Colonic mucosa (tissue), 4 donors: ENCODE measurements around the gene TENM4. TPM values are rescaled to one million over a fixed set of nuclear protein-coding genes. Genes with fewer than 3 reads are reported as not detected.

Source experiments
- DNase-seq: peaks from one replicate; pipeline ENCODE4 v3.0.0-alpha.2; 2020
- H3K27ac ChIP-seq: fragments of 200-600 bp; one replicate; pipeline ENCODE4 v1.8.0; 2021
- H3K27me3 ChIP-seq: fragments of 200-600 bp; one replicate; pipeline ENCODE4 v1.8.0; 2021
- H3K36me3 ChIP-seq: fragments of 200-600 bp; one replicate; pipeline ENCODE4 v1.8.0; 2021
- H3K4me1 ChIP-seq: fragments of 200-600 bp; one replicate; pipeline ENCODE4 v1.8.0; 2021; ENCODE audit warnings: mild to moderate bottlenecking
- H3K4me3 ChIP-seq: fragments of 200-600 bp; one replicate; pipeline ENCODE4 v1.8.0; 2021
- H3K9ac ChIP-seq, 2 donors: one replicate each; pipeline ENCODE4 v1.7.0; 2013; ENCODE audit warnings: control low read depth in 2 of 2, low read depth in 2 of 2, low read length in 2 of 2
- H3K9me3 ChIP-seq: fragments of 200-600 bp; one replicate; pipeline ENCODE4 v1.8.0; 2021
- intact Hi-C: fragments of 100-400 bp; cut with DNase I; formaldehyde crosslinking; loops from one replicate; pipeline ENCODE4 v1.14.1; 2022
- total RNA-seq, 2 donors: library from RNA; stranded (reverse); fragmentation: NEBNext Ultra II Directional in 1 of 2; extraction: Animal tissue kit (Norgen Biotek cat#: 25700) in 1 of 2; gene quantifications; one replicate each; pipeline ENCODE4 v1.2.1, GENCODE V29; 2021
- TF ChIP-seq, protein P1 (sequence below): fragments of 200-600 bp; IDR thresholded peaks from one replicate; pipeline ENCODE4 v1.8.0; 2022; ENCODE audit warnings: antibody characterized with exemption, mild to moderate bottlenecking
- donor health status: healthy.
- donor health status: DM: no; HTN: no; CAD: no.
- donor health status: DM: no; HTN: no; CAD: no.

TENM4 gene
- total RNA-seq, 2 donors from 2014 or later: 0.48 to 1.2 TPM

DNA sequence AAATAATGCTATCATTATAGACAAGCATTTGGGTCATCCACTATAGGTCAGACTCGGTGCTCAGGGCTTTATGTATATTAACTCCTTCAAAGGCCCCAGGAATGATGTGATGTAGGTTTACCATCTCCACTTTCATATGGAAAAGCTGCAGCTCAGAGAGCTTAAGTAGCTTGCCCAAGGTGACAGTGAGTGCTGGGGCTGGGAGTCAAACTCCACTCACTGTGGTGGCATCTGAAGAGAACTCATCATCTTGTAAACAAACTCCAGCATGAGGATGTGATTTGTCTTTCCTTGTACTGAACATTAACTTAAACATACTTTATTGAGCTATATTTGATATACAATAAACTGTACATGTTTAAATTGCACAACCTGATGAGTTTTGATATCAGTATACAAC lies 25.4 kb downstream of the TENM4 start:
- DNase-seq: no peak
- intact Hi-C loops: no loop called here
- no peaks in the 10 kb centered on the region for H3K9me3 ChIP-seq
- H3K9ac ChIP-seq: no peak overlapping the region
- no peak overlapping the region for H3K4me3 ChIP-seq
- TF ChIP-seq, protein P1, sequence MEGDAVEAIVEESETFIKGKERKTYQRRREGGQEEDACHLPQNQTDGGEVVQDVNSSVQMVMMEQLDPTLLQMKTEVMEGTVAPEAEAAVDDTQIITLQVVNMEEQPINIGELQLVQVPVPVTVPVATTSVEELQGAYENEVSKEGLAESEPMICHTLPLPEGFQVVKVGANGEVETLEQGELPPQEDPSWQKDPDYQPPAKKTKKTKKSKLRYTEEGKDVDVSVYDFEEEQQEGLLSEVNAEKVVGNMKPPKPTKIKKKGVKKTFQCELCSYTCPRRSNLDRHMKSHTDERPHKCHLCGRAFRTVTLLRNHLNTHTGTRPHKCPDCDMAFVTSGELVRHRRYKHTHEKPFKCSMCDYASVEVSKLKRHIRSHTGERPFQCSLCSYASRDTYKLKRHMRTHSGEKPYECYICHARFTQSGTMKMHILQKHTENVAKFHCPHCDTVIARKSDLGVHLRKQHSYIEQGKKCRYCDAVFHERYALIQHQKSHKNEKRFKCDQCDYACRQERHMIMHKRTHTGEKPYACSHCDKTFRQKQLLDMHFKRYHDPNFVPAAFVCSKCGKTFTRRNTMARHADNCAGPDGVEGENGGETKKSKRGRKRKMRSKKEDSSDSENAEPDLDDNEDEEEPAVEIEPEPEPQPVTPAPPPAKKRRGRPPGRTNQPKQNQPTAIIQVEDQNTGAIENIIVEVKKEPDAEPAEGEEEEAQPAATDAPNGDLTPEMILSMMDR: no peak
- H3K4me1 ChIP-seq: no peaks in the 10 kb centered on the region
- H3K27me3 ChIP-seq: no peaks in the 10 kb centered on the region
- H3K27ac ChIP-seq: no peak overlapping the region
- no peaks in the 10 kb centered on the region for H3K36me3 ChIP-seq

DNA sequence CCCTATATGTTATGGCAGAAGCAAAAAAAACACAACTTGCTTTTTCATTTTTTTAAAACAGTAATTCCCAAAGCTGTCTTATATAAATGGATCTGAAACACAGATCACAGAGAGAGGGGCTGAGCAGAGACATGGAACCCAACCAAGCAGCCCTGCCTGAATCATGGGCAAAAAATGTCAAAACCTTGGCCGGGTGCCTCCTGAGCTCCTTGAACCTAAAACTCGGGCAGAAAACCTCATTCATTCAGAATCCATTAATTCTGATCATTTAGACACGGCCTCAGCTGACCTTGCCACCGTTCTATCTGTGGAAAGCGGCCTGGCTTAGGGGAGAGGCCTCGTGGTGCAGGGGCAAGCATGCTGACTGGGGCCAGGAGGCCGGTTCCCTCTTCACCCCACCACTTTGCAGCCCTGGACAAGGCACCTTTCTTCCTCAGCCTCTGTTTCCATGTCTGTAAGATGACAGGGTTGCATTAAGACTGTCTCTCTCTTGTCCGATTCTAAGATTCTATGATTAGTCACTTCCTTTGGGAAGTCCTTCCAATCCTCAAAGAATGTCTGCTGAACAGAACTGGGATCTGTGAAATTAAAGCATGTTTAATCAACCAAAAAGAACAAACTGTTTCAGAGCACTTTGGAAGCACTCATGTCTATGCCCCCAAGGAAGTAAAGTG lies 26.0 kb downstream of the TENM4 start:
- no peak overlapping the region for H3K27ac ChIP-seq
- H3K9me3 ChIP-seq: no peaks in the 10 kb centered on the region
- H3K4me3 ChIP-seq: no peak overlapping the region
- no peak for DNase-seq
- intact Hi-C loops: no loop called here
- no peaks in the 10 kb centered on the region for H3K27me3 ChIP-seq
- TF ChIP-seq, protein P1: no peak
- no peak overlapping the region for H3K9ac ChIP-seq
- no peaks in the 10 kb centered on the region for H3K4me1 ChIP-seq
- no peaks in the 10 kb centered on the region for H3K36me3 ChIP-seq

DNA sequence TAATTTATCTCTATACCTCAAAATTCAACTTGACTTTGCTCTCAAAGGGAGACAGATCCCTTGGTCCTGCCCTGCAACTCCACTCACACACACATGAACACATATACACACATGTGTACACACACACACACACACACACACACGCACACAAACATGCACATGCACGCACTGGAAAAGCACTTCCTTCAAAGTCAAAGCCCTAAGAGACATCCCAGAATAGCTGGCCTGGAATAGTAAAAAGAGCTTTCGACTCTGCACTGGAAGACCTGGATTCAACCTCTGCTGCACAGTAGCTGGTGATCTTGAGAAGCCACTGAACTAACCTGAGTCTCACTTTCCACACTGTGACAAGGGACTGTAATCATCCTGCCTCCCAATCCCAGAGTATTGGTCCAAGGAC lies 26.8 kb downstream of the TENM4 start:
- no peaks in the 10 kb centered on the region for H3K4me1 ChIP-seq
- intact Hi-C loops: no loop called here
- H3K36me3 ChIP-seq: no peaks in the 10 kb centered on the region
- TF ChIP-seq, protein P1: no peak
- H3K9ac ChIP-seq: no peak overlapping the region
- H3K9me3 ChIP-seq: no peaks in the 10 kb centered on the region
- no peaks in the 10 kb centered on the region for H3K27me3 ChIP-seq
- DNase-seq: no peak
- no peak overlapping the region for H3K4me3 ChIP-seq
- no peak overlapping the region for H3K27ac ChIP-seq

DNA sequence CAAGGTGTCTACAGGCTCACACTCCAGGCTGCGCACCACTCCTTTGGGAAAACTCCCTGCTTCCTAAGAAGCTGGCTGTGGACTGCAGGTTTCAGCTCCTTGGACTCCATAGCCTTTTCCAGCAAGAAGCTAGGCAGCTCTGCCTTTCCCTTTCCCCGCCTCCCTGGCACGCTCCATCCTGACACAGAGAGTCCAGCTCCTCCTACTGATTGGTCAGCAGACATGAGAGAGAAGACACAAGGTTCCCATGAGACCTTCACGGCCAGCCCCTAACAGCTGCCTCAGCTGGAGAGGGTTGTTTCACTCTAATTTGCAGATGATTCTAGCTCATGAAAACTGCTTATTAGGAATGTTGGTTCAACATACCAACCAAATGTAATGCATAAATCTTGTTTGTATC lies 27.6 kb downstream of the TENM4 start:
- Histone ChIP-seq H3K4me3 (no peak overlapping the region), H3K4me1 (no peaks in the 10 kb centered on the region), H3K9ac (no peak overlapping the region), H3K9me3 (no peaks in the 10 kb centered on the region), H3K36me3 (no peaks in the 10 kb centered on the region), H3K27ac (no peak overlapping the region), H3K27me3 (no peaks in the 10 kb centered on the region)
- intact Hi-C loops: no loop called here
- TF ChIP-seq, protein P1: no peak
- peak; percentile 63 for DNase-seq

DNA sequence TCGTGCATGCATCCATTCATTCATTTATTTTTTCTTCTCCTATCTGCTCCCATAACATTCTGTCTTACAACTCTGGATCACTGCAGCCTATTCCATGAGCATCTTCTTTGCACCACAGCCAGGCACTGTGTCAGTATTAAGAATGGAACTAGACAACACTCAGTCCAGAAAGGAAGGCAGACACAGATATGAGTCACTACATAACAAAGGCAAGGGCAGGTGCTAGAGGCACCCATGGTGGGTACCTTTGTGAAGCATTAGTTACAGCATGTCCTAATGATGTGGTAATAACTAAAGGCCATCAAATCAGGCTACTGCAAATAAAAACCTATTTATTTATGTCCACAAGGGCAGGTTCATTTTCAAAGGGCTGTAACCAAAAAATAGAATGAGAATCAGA lies 28.1 kb downstream of the TENM4 start:
- Histone ChIP-seq H3K9me3 (no peaks in the 10 kb centered on the region), H3K27me3 (no peaks in the 10 kb centered on the region)

More for the DNA sequence above, 28.1 kb downstream of the TENM4 start:
- no peaks in the 10 kb centered on the region for H3K4me1 ChIP-seq
- intact Hi-C loops: no loop called here
- no peak overlapping the region for H3K4me3 ChIP-seq
- no peaks in the 10 kb centered on the region for H3K36me3 ChIP-seq
- DNase-seq: no peak
- TF ChIP-seq, protein P1: no peak
- no peak overlapping the region for H3K9ac ChIP-seq
- H3K27ac ChIP-seq: no peak overlapping the region
